NCI-H748 treated with DMSO at 0.1 percent for 48 hours (cell line): ENCODE data around the gene TELO2.

Experiments
- DNase-seq: peaks from one replicate; lab custom pipeline; 2025; lab: John Stamatoyannopoulos, UW

The TELO2 gene

DNA sequence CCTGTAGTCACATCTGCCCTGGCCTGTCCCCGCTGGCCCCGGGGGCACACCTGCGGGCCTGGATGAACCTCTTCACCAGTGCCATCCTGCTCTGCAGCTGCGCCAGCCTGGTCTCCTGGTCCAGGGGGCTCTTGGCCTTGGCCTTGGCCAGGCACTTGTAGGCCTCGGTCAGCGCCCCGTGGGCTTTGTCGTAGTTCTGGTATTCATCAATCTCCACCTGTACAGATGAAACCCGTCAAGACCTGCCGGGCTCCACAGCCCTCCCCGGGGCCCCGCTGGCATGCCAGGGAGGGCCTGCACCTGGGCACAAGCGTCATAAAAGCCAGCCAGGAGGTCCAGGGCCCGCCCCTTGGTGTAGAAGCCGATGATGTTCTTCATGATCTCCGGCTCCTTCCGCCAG is 26.7 kb downstream of the TELO2 start:
- no peak for DNase-seq

GRCh38 chr16:1520461-1520860 is 27.3 kb downstream of the TELO2 start:
- no peak for DNase-seq

DNA sequence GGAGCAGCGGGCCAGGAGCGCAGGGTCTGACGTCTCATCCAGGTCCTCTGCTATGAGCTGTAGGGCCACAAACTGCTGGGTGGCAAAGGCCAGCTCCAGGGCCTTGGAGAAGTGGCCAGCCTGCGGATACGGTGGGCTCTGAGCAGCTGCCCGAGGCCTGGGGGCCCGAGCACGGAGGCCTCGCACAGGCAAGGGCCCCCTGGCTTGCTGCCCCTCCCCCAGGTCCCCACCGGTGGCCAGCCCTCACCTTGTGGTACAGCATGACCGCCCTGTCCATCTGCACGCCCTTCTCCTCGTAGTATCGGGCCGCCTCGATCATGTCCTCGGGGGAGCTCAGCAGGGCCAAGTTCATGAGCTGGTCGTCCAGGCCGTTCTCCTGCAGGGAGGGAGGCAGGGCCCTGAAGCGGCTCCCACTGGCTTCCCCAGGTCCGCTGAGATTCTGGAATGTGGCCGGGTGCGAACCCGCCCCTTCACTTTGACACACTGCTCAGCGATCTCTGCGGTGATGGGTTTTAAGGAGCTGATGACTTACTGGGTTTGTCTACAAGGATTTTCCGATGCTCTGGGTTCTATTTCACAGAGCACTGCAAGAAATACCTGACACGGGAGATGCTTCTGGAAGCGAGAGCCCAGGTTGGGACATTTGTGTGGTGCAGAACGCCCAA is 30.6 kb downstream of the TELO2 start:
- DNase-seq, result no peak

- no peak for DNase-seq
Measured at GRCh38 chr16:1524366-1524765, 31.2 kb downstream of the TELO2 start.

DNA sequence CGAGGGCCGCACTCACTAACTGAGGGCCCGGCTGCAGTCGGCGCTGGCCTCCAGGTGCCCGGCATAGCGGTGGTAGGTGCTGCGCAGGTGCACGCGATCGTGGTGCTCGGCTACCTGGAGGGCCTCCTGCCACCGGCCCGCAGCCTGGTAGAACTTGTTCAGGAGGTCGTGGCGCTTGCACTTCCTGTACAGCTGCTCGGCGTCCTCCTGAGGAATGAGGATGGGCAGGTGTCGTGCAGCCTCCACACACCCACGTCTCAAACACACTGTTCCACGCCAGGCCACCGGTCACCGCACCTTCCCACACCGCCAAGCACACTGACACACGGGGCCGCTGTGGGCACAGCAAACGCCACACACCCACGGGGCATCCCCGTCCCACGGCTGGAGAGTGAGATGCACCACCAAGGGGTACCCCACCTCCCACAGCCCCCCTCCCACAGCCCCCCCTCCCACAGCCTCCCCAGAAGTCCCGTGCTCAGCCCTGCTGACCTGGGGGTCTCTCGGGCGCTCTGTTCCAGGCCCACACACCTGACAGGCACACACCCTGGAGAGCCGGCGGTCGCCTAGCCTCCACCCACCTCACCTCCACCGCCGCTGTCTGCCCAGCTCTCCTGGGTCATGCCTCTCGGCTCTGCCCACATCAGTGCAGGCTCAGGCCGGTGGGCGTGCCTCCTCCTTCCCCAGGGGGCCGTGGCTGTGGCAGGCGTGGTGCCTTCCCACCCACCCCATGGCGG is 32.9 kb downstream of the TELO2 start:
- DNase-seq, result no peak

DNA sequence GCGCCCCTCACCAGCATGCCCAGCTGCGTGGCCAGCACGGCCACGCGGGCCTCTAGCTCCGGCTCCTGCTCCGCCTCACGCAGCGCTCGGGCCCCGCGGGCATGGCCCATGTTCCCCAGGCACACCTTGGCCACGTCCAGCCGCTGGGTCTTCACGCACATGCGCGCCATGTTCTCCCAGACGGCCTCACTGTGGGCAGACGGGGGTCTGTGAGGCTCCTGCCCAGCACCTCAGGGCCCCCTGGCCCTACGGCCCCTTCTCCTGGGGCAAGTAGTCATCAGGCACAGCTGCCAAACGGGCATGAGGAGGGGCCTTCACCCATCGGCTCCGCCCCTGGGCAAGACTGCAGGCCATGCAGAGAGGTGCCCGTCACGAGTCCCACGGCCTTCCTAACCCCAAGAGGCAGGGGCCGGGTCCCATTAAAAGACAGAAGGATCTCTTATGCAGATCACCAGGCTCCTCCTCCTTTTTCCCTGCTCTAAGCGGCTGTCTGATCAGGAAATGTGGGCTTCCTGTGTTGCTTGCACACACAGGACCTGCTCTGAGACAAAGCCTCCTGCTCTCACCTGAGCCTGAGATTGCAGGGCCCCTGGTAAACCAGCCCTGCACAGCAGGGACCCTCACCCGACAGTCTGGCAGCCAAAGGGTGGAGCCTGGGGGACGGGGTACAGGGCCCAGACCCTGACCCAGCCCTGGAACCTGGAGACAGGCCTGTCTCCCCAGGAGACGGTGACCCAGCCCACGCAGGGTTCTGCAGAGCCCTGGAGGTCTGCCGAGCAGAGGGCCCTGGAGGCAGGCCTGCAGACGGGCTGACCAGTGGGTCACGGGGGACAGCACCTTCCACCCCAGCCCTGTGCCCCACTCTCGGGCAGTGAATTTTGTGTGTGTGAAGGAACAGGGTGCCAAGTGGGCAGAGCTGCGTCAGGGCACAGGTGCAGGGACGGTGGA is 33.7 kb downstream of the TELO2 start:
- DNase-seq, result no peak

DNA sequence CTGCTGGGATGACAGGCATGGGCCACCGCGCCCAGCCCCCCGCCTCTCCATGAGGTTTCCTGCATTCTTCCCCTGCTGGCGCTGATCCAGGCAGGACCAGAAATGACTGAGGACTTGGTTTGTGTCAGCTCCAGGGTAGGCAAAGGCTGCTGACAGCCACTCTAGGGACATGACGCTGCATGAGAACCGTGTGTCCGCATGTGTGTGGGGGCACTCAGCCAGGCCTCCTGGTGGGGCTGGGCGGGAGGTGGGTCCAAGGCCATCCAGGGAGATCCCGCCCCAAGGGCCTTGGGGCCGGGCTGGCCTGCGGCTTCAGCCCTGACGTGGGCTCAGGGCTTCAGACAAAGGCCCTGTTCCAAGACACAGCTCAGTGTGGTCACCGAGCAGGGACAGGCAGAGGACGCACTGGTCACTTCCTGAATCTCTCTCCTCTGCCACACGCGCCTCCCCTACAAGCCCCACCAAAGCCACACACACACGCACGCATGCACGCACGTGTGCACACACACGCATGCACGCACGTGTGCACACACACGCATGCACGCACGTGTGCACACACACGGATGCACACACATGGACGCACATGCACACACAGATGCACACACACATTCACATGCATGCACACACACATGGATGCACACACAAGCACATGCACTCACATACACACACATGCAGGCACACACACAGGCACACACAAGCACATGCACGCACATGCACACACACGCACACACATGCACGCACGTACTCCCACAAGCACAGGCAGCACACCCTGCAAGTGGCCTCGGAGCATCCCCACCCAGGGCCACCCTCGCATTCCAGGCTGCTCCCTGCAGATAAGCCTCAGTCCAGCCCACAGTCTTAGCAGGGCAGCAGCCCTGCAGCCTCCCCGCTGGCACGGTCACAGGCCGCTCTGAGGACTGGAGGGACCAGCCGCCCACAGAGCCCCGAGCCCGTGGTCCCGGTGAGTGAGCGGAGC is 35.0 kb downstream of the TELO2 start:
- DNase-seq, result no peak

DNA sequence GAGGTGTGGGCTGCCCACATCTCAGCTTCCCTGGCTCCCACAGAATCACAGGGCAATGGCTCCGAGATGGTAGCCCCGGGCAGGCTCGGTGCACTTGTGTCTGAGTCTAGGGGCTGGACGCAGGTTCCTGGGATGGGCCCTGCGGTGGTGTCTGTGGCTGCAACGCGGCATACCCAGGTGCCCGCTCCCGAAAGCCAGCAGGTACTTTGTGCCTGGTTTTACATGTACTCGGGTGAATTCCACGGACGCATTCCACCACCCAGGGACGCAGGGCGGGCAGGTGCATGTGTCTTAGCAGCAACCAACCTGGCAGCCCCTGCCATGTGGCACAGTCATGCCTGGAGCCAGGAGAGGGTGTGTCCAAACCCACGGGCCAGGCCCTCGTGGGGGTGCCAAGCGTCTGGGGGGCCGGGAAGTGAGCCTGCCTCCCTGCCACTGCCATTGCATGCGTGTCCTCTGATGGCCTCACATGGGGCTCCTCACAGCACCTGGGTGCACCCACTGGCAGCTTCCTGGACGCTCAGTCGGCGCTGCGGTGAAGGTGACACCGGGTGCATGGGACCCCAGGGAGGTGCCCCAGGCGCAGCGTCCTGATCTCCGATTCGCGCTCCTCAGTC is 35.9 kb downstream of the TELO2 start:
- no peak for DNase-seq

GRCh38 chr16:1530349-1530882 is 37.3 kb downstream of the TELO2 start:
- DNase-seq, result no peak

DNA sequence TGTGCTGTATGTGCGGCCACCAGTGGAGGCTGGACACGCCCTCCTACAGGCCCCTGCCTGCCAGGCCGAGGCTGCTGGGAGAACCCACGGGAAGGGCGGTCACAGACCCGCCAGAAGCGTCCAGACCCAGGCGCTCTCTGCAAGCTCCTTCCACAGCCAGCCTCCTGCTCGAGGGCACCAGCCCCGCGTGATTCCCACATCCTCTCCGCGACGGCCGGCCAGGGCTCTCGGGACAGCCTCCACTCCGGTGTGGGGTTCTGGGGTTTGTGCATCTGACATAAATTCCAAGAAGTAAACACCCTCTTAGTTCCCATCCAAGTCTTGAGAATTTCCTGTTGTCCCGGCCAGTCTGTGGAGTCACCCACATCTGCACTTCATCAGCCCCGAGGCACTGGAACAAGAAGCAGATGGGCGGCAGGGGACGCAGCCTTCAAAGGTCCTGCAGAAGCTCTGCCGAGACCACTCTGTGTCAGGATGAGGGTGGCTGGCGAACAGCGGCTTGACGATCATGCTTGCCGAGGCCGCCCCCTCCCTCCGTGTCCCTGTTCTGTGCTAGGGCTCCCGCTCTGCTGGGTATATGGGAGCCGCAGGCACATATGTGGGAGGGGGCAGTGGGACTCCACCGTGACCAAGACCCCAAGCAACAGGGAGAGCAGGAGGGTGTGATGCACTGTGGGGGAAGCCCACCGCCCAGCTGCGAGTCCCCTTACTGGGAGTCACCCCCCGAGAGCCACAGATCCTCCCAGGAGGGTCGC is 37.9 kb downstream of the TELO2 start:
- no peak for DNase-seq

DNA sequence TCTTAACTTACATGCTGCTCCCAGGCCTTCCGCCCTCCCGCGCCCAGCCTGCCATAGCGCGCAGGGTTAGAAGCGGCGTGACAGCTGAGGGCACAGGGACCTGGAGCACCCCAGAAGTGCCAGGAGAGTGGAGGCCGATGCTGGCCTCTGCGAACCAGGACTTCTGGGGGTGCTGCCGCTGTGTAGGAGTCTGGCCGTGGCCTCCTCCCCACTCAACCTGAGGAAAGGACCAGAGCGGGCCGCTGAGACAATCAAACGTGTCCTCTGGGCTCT is 38.4 kb downstream of the TELO2 start:
- DNase-seq, result no peak

DNA sequence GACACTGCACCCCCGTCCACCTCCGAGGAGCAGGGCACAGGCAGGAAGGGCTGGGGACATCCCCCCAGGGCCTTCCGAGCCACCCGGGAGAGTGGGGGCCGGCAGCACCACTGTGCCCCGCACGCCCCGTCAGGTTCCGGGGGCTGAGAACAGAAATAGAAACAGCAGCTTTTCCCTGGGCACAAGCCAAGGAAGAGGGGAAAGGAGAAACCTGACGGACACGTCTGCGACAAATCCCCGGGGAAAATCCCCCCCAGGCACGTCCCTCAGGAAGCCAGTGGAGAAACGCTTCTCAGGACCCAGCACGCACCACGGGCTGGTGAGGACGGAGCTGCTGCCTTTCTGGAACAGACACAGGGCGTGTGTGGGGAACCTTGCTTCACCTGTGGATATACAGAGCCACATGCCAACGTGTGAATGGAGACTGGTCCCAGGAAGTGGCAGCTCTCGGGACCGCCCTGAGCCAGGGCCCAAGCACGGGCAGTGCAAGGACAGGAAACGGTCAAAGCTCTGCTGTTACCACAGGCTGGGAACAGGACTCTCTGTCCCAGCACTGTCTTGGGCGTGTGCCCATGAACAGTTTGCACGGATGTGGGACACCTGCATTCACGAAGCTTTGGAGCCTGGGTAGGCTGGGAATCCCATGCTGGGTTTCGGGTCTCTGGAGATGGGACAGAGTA is 39.1 kb downstream of the TELO2 start:
- DNase-seq, result no peak

DNA sequence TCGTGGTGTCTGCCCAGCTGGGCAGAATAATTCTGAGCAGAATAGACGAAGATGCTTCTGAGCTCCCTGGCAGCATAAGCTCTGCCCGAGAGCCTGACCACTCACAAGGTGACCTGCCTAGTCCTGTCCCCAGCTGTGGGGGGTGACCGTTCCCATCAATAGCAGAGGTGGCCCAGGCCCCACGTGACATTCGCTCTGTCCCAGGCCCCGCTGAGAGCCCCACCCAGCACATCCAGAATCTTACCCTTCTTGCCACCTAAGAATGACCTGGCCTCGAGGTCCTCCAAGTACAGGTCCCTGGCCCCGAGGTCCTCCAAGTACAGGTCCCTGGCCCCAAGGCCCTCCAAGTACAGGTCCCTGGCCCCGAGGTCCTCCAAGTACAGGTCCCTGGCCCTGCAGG is 39.6 kb downstream of the TELO2 start:
- DNase-seq, result no peak

DNA sequence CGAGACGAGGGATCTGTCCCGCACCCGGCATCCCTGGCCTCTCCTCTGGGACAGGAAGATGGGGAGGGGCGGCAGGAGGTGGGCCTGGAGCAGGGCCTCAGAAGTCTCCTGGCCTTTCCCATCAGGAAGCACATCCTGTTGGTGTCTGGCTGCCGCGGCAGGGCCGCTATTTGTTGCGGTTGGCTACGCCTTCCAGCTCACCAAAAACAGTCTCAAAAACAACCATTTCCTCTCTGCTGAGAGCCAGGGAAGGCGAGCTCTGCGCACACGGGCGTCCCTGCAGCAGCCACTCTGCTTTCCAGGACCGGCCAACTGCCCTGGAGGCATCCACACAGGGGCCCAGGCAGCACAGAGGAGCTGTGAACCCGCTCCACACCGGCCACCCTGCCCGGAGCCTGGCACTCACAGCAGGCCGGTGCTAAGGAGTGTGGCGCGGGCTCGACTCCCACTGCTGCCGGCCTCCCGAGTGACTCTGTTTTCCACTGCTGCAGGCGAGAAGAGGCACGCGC is 40.3 kb downstream of the TELO2 start, which contains the start of gene TMEM204:
Gene TMEM204 (plus strand): TSS at position 224 of the 509 bp plus-strand sequence. CDS start 610 bp downstream, outside the sequence.
- no peak for DNase-seq

DNA sequence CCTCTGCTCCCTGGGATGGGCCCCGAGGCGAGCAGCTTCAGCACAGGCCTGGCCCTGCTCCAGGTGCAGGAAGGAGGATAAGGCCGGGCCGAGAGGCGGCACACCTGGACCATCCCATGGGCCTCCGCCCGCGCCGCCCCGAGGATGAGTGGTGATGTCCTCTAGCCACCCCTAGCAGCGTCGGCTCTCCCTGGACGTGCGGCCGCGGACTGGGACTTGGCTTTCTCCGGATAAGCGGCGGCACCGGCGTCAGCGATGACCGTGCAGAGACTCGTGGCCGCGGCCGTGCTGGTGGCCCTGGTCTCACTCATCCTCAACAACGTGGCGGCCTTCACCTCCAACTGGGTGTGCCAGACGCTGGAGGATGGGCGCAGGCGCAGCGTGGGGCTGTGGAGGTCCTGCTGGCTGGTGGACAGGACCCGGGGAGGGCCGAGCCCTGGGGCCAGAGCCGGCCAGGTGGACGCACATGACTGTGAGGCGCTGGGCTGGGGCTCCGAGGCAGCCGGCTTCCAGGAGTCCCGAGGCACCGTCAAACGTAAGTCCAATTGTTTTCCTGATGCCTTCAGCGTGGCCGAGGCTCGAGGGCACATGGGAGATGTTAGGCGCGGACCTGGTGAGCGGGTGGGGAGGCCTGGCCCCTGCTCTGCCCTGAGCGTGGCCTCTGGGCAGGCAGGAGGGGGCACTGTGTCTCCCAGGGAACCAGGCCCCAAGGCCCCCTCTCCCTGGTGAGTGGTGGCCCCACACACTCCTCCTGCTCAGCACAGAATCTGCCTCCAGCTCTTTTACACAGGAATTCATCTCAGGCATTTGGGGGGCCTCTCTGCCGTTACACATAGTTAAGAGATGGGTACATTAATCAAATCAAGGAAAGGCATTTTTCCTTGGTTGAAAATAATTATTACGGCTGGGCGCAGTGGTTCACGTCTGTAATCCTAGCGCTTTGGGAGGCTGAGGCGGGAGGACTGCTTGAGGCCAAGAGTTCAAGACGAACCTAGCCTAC is 41.2 kb downstream of the TELO2 start:
- no peak for DNase-seq

- DNase-seq, result no peak
Measured at GRCh38 chr16:1535391-1536291, 42.5 kb downstream of the TELO2 start.

DNA sequence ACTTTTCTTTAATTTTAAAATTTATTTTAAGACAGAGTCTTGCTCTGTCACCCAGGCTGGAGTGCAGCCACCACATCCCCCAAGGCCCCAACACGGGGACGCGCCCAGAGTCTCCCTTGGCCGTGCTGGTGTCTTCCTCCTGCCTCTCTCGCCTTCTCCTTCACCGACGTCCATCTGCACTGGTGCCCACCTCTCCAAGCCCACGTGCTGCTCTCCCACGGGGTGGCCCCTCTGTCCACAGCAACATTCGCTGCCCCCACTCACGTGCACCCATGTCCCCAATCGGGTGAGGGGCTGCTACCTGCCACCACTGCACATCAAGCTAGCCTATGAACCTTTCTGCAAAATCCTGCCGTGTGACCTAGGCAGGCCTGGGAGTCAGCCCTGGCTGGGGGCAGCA is 43.4 kb downstream of the TELO2 start:
- DNase-seq, result no peak
